GM10266 (cell line): ENCODE measurements around the gene IGF1R.

Source experiments
- DNase-seq: peaks from one replicate; pipeline ENCODE4 v3.0.0; 2012; ENCODE audit errors: extremely low spot score
- TF ChIP-seq, protein P1 (sequence below): IDR thresholded peaks from 2 replicates; pipeline ENCODE4 v1.5.1; 2012; ENCODE audit warnings: mild to moderate bottlenecking, low read depth; ENCODE audit not compliant: control insufficient read depth, insufficient read depth; ENCODE audit errors: missing control alignments

IGF1R gene

DNA sequence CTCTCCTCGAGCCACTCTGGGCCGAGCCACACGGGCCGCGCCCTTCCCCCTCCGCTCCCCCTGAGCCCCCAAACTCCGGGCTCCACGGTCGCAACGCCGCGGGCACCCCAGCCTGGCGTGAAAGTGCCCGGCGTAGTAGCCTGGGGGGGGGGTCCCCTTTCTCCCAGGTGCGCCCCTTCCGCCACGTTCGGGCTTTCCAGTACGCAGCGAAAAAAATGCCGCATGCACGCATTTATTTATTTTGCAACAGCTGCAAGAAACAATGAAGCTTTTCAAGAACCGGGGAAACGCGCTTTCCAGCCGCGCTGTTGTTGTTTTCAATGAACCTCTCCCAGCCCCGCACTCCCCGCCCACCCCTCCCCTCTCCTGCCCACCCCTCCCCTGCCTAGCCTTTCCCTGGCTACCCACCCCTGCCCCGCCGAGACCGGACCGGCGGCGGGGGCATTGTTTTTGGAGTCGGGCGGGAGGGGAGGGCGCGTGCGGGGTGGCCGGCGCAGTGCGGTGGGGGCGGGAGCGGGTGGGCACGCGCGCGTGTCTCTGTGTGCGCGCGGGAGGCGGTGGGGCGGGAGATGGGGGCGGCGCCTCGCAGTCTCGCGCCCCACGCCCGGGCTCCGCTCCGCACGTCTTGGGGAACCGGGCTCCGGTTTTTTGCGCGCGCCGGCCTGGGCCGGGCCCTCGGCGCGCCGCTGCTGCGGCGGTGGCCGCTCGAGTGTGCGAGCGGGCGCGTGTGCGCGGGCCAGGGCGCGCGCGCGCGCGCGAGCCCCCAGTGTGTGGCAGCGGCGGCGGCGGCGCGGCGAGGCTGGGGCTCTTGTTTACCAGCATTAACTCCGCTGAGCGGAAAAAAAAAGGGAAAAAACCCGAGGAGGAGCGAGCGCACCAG, at the start of gene IGF1R:
IGF1R (plus strand) TSS at position 766 of the 880 bp plus-strand sequence. CDS start 1,043 bp downstream, outside the sequence.
- TF ChIP-seq, protein P1, sequence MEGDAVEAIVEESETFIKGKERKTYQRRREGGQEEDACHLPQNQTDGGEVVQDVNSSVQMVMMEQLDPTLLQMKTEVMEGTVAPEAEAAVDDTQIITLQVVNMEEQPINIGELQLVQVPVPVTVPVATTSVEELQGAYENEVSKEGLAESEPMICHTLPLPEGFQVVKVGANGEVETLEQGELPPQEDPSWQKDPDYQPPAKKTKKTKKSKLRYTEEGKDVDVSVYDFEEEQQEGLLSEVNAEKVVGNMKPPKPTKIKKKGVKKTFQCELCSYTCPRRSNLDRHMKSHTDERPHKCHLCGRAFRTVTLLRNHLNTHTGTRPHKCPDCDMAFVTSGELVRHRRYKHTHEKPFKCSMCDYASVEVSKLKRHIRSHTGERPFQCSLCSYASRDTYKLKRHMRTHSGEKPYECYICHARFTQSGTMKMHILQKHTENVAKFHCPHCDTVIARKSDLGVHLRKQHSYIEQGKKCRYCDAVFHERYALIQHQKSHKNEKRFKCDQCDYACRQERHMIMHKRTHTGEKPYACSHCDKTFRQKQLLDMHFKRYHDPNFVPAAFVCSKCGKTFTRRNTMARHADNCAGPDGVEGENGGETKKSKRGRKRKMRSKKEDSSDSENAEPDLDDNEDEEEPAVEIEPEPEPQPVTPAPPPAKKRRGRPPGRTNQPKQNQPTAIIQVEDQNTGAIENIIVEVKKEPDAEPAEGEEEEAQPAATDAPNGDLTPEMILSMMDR, result no peak
- peak; percentile 92 for DNase-seq

DNA sequence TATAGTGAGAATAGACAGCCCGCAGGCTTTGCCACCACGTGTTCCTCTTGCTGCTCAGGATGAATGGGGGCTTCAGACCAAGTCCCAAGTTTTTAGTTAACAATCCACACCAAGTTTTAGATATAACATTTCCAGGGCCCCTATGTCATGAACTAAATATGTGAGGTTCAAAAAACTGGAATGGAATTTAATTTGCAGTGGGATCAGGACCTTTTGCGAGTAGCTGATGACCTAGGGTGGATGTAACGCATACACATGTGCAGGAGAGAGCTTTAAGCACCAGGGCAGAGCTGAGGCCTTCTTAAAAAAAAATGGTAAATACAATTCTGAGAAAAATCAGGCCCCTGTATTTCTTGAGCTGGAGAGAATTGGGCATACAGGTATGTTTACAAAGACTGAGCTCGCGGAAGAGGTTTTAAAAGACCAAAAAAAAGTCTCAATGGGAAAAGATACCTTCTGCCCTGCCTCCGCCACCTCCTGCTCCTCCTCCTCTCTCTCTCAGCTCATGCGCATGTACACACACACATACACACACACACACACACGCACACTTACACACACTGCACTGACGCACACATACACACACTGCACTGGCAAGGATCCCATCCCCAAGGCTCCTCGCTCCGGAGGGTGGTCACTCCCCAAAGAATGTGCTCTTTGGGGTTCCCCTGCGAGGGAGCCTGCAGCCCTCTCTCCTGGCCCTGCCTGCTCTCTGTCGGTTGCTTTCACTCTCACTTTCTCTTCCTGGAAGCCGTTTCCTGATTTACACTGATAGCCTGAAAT, 48.2 kb upstream of the IGF1R start:
- TF ChIP-seq, protein P1, result no peak
- peak; percentile 60 for DNase-seq

DNA sequence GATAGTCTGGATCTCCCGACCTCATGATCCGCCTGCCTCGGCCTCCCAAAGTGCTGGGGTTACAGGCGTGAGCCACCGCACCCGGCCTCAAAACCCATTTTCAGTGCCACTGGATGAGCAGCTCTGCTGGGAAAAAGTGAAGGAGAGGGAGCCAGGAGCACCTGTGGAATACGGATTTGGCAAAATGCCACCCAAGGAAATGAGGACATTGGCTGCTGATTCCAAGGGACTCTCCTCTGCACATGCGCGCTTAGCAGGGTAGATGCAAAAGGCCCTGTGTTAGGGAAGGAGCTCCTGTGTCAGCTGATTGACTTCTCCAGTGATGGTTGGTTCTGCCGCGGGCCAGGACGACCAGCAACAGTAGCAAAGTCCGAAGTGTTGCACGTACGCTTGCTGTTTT, 43.4 kb upstream of the IGF1R start:
- TF ChIP-seq, protein P1, result no peak
- no peak for DNase-seq

DNA sequence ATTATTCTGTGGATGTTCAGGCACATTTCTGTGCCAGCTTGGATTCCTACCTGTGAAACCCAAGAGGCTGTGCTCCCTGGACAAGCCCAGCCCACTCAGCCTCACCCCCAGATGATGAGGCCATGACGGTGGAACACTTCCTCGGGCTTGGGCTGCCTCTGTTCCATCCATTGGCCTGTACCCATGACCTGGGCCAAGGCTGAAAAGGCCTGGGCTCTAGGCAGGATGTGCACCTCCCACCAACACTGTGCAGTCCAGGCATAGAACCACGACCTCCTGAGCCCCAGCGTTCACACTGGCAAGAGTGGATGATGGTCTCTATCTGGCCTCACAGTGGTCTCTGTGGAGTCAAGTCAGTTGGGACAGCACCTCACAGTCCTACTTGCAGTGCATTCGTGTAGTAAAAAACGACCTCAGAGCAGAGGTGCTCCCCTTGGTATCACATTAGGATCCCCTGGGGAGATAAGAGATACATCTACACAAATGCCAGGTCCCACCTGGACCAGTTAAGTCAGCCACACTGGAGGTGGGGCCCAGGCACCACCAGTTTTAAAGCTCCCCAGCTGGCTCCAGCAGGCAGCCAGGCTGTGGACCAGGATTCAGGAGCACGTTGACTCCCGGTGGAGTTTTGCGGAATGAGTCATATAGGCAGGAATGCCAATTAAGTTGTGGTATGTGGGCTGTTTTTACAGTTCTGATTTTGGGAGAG, 39.0 kb upstream of the IGF1R start:
- DNase-seq, result no peak

DNA sequence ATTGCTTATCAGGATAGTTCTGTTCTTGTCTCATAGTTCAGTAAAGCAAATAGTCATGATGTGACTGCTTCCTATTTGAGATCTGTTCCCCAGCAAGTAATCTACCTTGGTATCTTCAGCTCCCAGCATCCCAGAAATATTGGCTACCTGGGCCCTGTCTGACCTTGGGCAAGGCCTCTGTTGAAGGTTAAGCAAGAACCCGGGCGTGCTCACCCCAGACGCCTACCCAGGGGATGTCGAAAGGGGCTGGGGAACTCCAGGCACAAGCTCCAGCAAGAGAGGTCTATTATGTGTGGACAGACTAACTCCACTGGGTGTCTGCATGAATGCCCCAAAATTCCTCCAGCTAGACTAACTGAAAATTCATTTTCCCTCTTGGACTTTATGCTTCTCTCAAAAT, 37.3 kb upstream of the IGF1R start:
- no peak for DNase-seq
- TF ChIP-seq, protein P1, result no peak

More for the DNA sequence above, 39.0 kb upstream of the IGF1R start:
- TF ChIP-seq, protein P1, result no peak

DNA sequence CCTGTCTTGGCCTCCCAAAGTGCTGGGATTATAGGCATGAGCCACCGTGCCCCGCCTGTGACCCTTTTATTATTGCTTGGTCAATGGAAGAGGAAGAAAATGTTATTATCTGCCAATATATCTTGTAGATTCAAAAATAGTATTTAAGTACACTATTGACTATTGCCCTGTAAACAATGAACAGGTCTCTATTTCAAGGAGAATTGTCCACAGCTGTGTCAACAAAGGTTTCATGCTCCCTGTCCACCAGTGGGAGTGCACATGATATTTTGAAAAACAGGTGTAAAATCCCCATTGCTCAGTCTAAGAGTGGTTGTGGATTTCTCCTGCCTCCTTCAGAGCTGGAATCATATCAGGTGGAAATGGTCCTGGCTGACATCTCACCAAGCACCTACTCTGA, 36.5 kb upstream of the IGF1R start:
- DNase-seq, result no peak

More for the DNA sequence above, 36.5 kb upstream of the IGF1R start:
- TF ChIP-seq, protein P1, result no peak
